ENCODE data around the gene ELOVL4. TPM values are rescaled to one million over a fixed set of nuclear protein-coding genes. Genes with fewer than 3 reads are reported as not detected.

The ELOVL4 gene
- total and polyA plus RNA-seq, 2 of the 13 experiments (the other 11 are each of a cell fraction or from before 2014, with no cell fraction given), result 0.04 TPM; not detected in 1

DNA sequence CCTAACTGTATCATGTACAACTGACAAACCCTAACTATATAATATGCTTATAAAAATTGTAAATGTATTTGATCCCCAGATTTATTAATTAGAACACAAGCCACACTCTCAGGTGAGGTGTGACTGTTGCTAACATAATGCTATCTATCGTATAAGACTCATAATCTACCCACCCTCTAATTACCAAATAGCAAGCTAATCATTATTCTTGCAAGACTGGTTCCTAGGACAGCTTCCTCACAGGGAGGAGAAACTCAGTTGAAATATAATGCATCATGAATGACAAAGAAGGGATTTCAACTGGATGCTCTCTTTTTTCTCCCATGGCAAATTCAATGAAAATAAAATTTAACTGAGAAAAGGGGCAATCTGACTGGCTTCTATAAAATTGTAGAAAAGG is 35.4 kb downstream of the ELOVL4 start:
- POLR2A ChIA-PET, result no interaction called here
- BruUV-seq (replicated peaks), result no TSS peak
- H4K20me1 ChIP-seq (ENCODE audit: insufficient read depth, low read length), result no peaks in the 10 kb centered on the region
- no peak for FAIRE-seq
- no peak overlapping the region for H3K4me2 ChIP-seq (ENCODE audit: low read depth, low read length)
- WGBS (ENCODE audit: low lambda C conversion rate), result 0% methylated on average over 1 of the region's 1 CpG
- H3K9ac ChIP-seq (ENCODE audit: insufficient read depth, low read depth, low read length), result no peak overlapping the region
- no peak for DNase-seq (ENCODE audit: low spot score)
- CTCF ChIA-PET (ENCODE audit: low intra/inter-chr PET ratio, low total read pairs), result no interaction called here
- H3K27me3 ChIP-seq (ENCODE audit: control insufficient read depth in 1 of 2, insufficient read depth in 2 of 2, low read length in 2 of 2), result no peaks in the 10 kb centered on the region; a peak in 1 of 5 replicates
- H3K4me3 ChIP-seq (replicated peaks in 1 of 3; ENCODE audit: insufficient read depth in 1 of 3, low read depth in 2 of 3, low read length in 3 of 3), result no peak overlapping the region
- no peaks in the 10 kb centered on the region for H3K4me1 ChIP-seq (ENCODE audit: insufficient read depth, low read length)
- H3K9me3 ChIP-seq (ENCODE audit: low read length), result no peaks in the 10 kb centered on the region
- H3K27ac ChIP-seq (ENCODE audit: extremely low read length, insufficient read depth, low read length), result no peak overlapping the region
- H2AFZ ChIP-seq (ENCODE audit: low read length), result no peak overlapping the region
- no peaks in the 10 kb centered on the region for H3K36me3 ChIP-seq (replicated peaks in 1 of 2; ENCODE audit: control insufficient read depth in 1 of 2, insufficient read depth in 2 of 2, low read length in 2 of 2)
- intact Hi-C loops (cut with micrococcal nuclease; ENCODE audit: unreplicated experiment) (no loop called here), in situ Hi-C loops (cut with HindIII; ENCODE audit: extremely low pct_ligation_motif_present, low pct_unique_long_range_greater_than_20kb) (no loop called here)
- H3K79me2 ChIP-seq (ENCODE audit: insufficient read depth, low read length), result no peaks in the 10 kb centered on the region
- ATAC-seq, result no peak
- TF ChIP-seq GFI1 (CRISPR knock-in tag; IDR thresholded peaks at IDR 0.05; ENCODE audit: borderline replicate concordance), result no peak
- TF ChIP-seq, protein P1, sequence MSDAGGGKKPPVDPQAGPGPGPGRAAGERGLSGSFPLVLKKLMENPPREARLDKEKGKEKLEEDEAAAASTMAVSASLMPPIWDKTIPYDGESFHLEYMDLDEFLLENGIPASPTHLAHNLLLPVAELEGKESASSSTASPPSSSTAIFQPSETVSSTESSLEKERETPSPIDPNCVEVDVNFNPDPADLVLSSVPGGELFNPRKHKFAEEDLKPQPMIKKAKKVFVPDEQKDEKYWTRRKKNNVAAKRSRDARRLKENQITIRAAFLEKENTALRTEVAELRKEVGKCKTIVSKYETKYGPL (CRISPR knock-in tag; IDR thresholded peaks at IDR 0.05), result no peak
- no peak for TF ChIP-seq MTA1 (CRISPR knock-in tag; IDR thresholded peaks at IDR 0.05; ENCODE audit: borderline replicate concordance)
- TF ChIP-seq, protein P2, sequence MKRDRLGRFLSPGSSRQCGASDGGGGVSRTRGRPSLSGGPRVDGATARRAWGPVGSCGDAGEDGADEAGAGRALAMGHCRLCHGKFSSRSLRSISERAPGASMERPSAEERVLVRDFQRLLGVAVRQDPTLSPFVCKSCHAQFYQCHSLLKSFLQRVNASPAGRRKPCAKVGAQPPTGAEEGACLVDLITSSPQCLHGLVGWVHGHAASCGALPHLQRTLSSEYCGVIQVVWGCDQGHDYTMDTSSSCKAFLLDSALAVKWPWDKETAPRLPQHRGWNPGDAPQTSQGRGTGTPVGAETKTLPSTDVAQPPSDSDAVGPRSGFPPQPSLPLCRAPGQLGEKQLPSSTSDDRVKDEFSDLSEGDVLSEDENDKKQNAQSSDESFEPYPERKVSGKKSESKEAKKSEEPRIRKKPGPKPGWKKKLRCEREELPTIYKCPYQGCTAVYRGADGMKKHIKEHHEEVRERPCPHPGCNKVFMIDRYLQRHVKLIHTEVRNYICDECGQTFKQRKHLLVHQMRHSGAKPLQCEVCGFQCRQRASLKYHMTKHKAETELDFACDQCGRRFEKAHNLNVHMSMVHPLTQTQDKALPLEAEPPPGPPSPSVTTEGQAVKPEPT (CRISPR knock-in tag; IDR thresholded peaks at IDR 0.05; ENCODE audit: low read depth), result no peak
- TF ChIP-seq ZNF326 (CRISPR knock-in tag; IDR thresholded peaks at IDR 0.05; ENCODE audit: borderline replicate concordance), result no peak
- no peak for TF ChIP-seq ZNF619 (CRISPR knock-in tag; IDR thresholded peaks at IDR 0.05)
- TF ChIP-seq HES4 (CRISPR knock-in tag; IDR thresholded peaks at IDR 0.05; ENCODE audit: borderline replicate concordance), result no peak
- TF ChIP-seq MAFK (conservative IDR thresholded peaks at IDR 0.05 in 1 of 2, IDR thresholded peaks at IDR 0.05 in 1 of 2; ENCODE audit: low read length in 2 of 2), result peak in 1 of 2 experiments; percentile 37; a peak in 2 of 4 replicates
- TF ChIP-seq, protein P3, sequence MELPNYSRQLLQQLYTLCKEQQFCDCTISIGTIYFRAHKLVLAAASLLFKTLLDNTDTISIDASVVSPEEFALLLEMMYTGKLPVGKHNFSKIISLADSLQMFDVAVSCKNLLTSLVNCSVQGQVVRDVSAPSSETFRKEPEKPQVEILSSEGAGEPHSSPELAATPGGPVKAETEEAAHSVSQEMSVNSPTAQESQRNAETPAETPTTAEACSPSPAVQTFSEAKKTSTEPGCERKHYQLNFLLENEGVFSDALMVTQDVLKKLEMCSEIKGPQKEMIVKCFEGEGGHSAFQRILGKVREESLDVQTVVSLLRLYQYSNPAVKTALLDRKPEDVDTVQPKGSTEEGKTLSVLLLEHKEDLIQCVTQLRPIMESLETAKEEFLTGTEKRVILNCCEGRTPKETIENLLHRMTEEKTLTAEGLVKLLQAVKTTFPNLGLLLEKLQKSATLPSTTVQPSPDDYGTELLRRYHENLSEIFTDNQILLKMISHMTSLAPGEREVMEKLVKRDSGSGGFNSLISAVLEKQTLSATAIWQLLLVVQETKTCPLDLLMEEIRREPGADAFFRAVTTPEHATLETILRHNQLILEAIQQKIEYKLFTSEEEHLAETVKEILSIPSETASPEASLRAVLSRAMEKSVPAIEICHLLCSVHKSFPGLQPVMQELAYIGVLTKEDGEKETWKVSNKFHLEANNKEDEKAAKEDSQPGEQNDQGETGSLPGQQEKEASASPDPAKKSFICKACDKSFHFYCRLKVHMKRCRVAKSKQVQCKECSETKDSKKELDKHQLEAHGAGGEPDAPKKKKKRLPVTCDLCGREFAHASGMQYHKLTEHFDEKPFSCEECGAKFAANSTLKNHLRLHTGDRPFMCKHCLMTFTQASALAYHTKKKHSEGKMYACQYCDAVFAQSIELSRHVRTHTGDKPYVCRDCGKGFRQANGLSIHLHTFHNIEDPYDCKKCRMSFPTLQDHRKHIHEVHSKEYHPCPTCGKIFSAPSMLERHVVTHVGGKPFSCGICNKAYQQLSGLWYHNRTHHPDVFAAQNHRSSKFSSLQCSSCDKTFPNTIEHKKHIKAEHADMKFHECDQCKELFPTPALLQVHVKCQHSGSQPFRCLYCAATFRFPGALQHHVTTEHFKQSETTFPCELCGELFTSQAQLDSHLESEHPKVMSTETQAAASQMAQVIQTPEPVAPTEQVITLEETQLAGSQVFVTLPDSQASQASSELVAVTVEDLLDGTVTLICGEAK (IDR thresholded peaks at IDR 0.05), result no peak
- TF ChIP-seq, protein P3 (CRISPR knock-in tag; IDR thresholded peaks at IDR 0.05), result no peak
- no peak for TF ChIP-seq ZMAT3 (CRISPR knock-in tag; conservative IDR thresholded peaks at IDR 0.05)
- TF ChIP-seq ZNF292 (CRISPR knock-in tag; IDR thresholded peaks at IDR 0.05; ENCODE audit: borderline replicate concordance, low read depth), result no peak
- TF ChIP-seq GZF1 (CRISPR knock-in tag; IDR thresholded peaks at IDR 0.05), result no peak
- 0 out of 2 replicates have a peak, but pooled peaks have one; percentile 5 for TF ChIP-seq MAFF (IDR thresholded peaks at IDR 0.05; ENCODE audit: low read depth, low read length)
